GM12874 (cell line): ENCODE measurements around the gene EDRF1.

ENCODE experiments used
- TF ChIP-seq, protein P1 (sequence below): IDR thresholded peaks from 2 replicates; pipeline ENCODE4 v1.5.1; 2011; ENCODE audit warnings: low read depth, mild to moderate bottlenecking, control low read depth, low read length, moderate library complexity; ENCODE audit not compliant: insufficient read depth

The EDRF1 gene

DNA sequence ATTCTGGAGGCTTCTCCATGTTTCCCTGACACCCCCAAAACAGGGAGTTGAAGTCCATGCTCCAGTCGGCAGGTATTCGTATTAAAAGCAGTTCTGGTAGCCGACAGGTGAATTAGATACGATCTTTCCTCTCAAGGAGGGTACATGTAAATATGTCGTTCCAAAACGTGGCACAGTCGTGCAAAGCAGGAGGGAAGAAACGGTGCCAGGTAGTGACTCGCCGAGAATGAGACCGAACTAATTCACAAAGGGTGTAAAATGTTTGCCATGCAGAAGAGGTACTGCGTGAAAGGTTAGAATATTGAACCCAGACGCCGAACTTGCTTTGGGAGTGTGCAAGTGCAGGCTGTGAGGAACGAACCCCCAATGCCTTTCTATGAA, 483 bp downstream of the EDRF1 start:
- TF ChIP-seq, protein P1, sequence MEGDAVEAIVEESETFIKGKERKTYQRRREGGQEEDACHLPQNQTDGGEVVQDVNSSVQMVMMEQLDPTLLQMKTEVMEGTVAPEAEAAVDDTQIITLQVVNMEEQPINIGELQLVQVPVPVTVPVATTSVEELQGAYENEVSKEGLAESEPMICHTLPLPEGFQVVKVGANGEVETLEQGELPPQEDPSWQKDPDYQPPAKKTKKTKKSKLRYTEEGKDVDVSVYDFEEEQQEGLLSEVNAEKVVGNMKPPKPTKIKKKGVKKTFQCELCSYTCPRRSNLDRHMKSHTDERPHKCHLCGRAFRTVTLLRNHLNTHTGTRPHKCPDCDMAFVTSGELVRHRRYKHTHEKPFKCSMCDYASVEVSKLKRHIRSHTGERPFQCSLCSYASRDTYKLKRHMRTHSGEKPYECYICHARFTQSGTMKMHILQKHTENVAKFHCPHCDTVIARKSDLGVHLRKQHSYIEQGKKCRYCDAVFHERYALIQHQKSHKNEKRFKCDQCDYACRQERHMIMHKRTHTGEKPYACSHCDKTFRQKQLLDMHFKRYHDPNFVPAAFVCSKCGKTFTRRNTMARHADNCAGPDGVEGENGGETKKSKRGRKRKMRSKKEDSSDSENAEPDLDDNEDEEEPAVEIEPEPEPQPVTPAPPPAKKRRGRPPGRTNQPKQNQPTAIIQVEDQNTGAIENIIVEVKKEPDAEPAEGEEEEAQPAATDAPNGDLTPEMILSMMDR = no peak

DNA sequence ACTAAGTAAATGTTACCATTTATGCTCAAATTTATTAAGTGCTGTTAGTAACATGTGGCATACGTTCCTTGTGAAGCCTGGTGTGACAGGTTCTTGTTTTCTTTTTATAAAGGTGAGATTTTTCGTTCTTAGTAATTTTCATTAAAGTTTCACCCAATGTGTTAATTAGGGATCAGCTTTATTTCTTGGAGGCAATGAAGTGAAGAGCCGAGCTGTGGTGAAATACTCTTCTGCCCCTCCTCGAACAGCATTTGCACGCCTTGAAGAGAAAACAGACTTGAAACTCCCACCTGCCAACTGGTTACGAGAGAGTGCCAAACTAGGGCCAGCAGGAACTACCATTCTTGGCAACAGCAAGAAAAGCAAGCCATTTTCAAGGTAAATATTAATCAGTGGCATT, 1.5 kb downstream of the EDRF1 start:
- TF ChIP-seq, protein P1 = no peak

DNA sequence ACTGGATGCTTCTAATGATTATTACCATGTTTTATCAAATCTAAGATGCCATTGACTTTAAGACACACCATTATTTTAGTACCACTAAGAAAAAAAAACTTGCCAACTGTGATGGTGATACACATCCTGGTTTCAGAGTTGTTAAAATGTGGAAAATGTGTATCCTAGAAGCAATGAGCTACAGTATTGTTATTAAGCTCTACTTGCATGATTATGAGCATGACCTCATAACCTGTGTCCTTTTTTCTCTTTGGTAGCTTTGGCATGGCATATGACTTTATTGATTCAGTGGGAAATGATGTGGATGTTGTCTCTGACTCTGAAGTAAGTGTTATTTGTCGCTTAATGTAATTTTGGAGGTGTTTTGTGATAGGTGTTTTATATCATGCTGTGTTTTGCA, 3.3 kb downstream of the EDRF1 start:
- TF ChIP-seq, protein P1 = no peak

DNA sequence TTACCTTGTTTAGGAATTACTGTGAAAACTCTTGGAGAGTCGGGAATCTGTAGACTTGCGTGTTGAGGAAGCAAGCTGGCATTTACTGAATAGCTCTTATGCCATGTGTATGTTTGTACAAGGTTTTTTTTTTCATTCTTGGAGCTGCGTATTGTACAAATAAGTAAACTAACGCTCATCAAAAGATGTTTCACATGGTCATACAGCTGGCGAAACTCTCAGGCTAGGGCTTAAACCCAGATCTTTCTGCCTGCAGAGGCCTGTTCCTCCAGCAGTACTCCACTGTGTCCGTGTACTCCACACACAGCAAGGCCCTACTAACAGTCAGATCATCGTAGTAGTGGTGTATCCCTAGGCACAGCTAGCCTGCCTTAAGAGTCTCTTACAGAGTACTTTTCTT, 7.4 kb downstream of the EDRF1 start:
- TF ChIP-seq, protein P1 = no peak

DNA sequence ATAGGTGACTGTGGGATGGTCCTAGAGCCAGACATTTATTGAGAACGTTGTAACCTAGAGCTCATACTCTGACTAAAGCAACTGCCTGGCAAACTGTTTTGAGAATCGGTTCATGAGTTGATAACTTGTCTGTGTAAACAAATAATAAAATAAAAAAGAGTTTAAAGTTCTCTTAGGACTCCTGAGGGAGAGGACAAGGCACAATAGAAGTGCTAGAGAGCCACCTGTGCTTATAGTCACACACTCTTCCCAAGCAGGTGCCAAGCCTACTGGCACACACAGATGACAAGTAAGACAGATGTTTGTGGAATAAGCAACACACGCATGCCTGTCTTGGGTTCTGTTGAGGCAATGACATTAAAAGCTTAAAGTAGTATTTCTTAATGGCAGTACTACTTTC, 7.9 kb downstream of the EDRF1 start:
- TF ChIP-seq, protein P1 = no peak

DNA sequence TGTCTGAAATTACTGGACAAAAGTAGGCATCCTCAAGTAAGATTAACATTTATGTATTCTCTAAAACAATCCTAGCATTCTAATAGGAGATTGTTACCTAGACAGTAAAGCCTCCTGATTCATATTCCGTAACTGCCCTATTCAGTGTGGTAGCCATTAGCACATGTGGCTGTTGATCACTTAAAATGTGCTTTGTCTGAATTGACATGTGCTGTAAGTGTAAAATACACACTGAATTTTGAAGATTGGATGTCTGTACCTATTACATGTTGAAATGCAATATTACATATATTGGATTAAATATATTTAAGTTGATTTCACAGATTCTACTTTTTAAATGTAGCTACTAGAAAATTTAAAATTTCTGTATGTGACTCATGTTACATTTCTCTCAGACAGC, 14.6 kb downstream of the EDRF1 start:
- TF ChIP-seq, protein P1 = no peak

DNA sequence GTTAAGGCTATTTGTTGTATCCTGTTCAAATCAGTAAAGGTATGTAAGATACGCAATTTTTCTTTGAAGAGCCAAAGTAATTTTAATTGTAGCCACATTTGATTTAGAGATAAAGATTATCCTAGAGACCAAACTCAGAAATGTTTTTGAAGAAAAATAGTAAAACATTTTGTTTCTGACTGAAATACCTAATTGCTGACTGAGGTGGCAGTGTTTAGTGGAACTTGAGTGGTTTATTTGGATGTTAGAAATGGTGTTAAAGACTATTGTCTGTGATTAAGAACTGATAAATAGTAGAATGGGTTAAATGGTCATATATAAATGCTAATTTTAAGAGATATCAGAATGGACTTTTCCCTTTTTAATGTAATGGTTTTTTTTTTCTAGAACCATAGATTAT, 15.3 kb downstream of the EDRF1 start:
- TF ChIP-seq, protein P1 = no peak

DNA sequence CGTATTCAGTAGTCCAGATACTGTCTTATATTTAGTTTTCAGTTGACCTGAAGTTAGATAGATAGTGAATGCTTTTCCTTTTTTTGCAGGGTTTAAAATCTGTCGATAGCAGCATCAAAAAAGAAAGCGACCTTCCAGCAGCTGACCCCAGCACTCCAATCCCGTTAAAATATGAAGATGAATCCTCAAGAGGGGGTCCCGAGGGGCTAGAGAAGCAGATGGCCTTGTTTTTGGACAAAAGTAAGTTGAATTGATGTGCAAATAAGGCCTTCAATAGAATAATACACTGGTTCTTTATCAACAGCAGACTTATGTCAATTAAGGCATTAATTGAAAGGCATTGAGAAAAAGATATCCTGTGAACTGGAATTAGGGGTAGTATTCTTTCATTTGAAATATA, 18.7 kb downstream of the EDRF1 start:
- TF ChIP-seq, protein P1 = no peak
